A549 (cell line): ENCODE results near the gene FTSJ1. TPM values are rescaled to one million over a fixed set of nuclear protein-coding genes. Genes with fewer than 3 reads are reported as not detected.
A peak's percentile ranks its signal among the peaks of the same experiment; 100 is the strongest.

Experiments
- ATAC-seq, 2 experiments: fragments of 200-7000 bp in 1 of 2; fragments of >200 bp in 1 of 2; cut with Nextera tagmentation in 1 of 2; cut with Tn5 transposase in 1 of 2; 3 replicates each; pipeline versions ENCODE4 v1.8.0 to v1.9.1; 2018 to 2020; ENCODE audit warnings: mild to moderate bottlenecking in 1 of 2, moderate library complexity in 1 of 2
- CTCF ChIA-PET: fragments of 300-600 bp; sonication (Branson Sonifier 250); formaldehyde crosslinking; extraction: SDS; loops from one replicate; lab custom pipeline; 2021; ENCODE audit warnings: antibody characterized with exemption, inconsistent platforms; lab: Yijun Ruan, JAX
- POLR2A ChIA-PET: fragments of 350-600 bp; formaldehyde crosslinking; extraction: SDS; loops from one replicate; lab custom pipeline; 2021; ENCODE audit warnings: antibody characterized with exemption, inconsistent platforms; lab: Yijun Ruan, JAX
- DNase-seq, 2 experiments: peaks; one replicate each; pipeline versions ENCODE4 v3.0.0 to v3.0.0-alpha.2; 2011 to 2016; ENCODE audit warnings: low read depth in 1 of 2, low spot score in 1 of 2
- FAIRE-seq: peaks from 2 replicates; lab custom pipeline; 2011; peaks lifted over from hg19 to GRCh38; lab: Jason Lieb, UNC
- H3K27ac ChIP-seq, 2 experiments: fragments of >200 bp; sonication (Bioruptor Twin); formaldehyde crosslinking; 3 replicates each; pipeline ENCODE4 v1.5.1; 2016 to 2017
- H3K4me1 ChIP-seq: fragments of >200 bp; sonication (Bioruptor Twin); formaldehyde crosslinking; 3 replicates; pipeline ENCODE4 v1.6.1; 2016
- H3K4me2 ChIP-seq: fragments of >200 bp; sonication (Bioruptor Twin); formaldehyde crosslinking; 3 replicates; pipeline ENCODE4 v1.6.1; 2016
- H3K4me3 ChIP-seq: fragments of >200 bp; sonication (Bioruptor Twin); formaldehyde crosslinking; 3 replicates; pipeline ENCODE4 v1.5.1; 2016
- H3K9me3 ChIP-seq: fragments of >200 bp; sonication (Bioruptor Twin); formaldehyde crosslinking; 3 replicates; pipeline ENCODE4 v1.6.1; 2016
- BCL3 ChIP-seq: fragments of >200 bp; sonication (Bioruptor Twin); formaldehyde crosslinking; IDR thresholded peaks from 3 replicates; pipeline ENCODE4 v1.6.1; 2016
- BHLHE40 ChIP-seq: IDR thresholded peaks from 2 replicates; pipeline ENCODE4 v1.6.1; 2012; ENCODE audit warnings: low read depth, low read length, inconsistent platforms
- CBX8 ChIP-seq: fragments of 200-600 bp; sonication (generic); IDR thresholded peaks from 2 replicates; pipeline ENCODE4 v1.6.1; 2016
- CEBPB ChIP-seq, 2 experiments: fragments of >200 bp in 1 of 2; sonication (Bioruptor Twin) in 1 of 2; formaldehyde crosslinking in 1 of 2; IDR thresholded peaks; 2 replicates each; pipeline ENCODE4 v1.6.1; 2012 to 2016
- E2F6 ChIP-seq: IDR thresholded peaks from 2 replicates; pipeline ENCODE4 v1.6.1; 2012; ENCODE audit warnings: low read depth, borderline replicate concordance
- EHF ChIP-seq: fragments of 250-450 bp; sonication (Bioruptor Pico); IDR thresholded peaks from 2 replicates; pipeline ENCODE4 v1.5.0; 2020; ENCODE audit warnings: mild to moderate bottlenecking
- EHMT2 ChIP-seq: fragments of 200-600 bp; sonication (generic); IDR thresholded peaks from 2 replicates; pipeline ENCODE4 v1.6.1; 2016; ENCODE audit warnings: antibody characterized with exemption, low read depth, mild to moderate bottlenecking, moderate library complexity
- ESRRA ChIP-seq: fragments of 150-350 bp; IDR thresholded peaks from 2 replicates; pipeline ENCODE4 v1.6.1; 2014; ENCODE audit warnings: mild to moderate bottlenecking, low read length, borderline replicate concordance
- FOXS1 ChIP-seq: fragments of 250-450 bp; sonication (Bioruptor Pico); IDR thresholded peaks from 2 replicates; pipeline ENCODE4 v1.5.0; 2020; ENCODE audit warnings: mild to moderate bottlenecking, moderate library complexity
- HOXA7 ChIP-seq: fragments of 250-450 bp; sonication (Bioruptor Pico); IDR thresholded peaks from 2 replicates; pipeline ENCODE4 v1.5.0; 2020; ENCODE audit warnings: mild to moderate bottlenecking, moderate library complexity
- HOXB13 ChIP-seq: fragments of 250-450 bp; sonication (Bioruptor Pico); IDR thresholded peaks from 2 replicates; pipeline ENCODE4 v1.5.0; 2020; ENCODE audit warnings: low read depth, mild to moderate bottlenecking, moderate library complexity
- JUN ChIP-seq, 2 experiments: fragments of >200 bp; sonication (Bioruptor Twin); formaldehyde crosslinking; IDR thresholded peaks; 2 replicates in 1 of 2; 3 replicates in 1 of 2; pipeline ENCODE4 v1.6.1; 2016 to 2017
- KDM1A ChIP-seq: fragments of 200-600 bp; sonication (generic); IDR thresholded peaks from 2 replicates; pipeline ENCODE4 v1.6.1; 2016; ENCODE audit warnings: low read depth, mild to moderate bottlenecking
- MAX ChIP-seq: IDR thresholded peaks from 2 replicates; pipeline ENCODE4 v1.6.1; 2012
- MYC ChIP-seq: IDR thresholded peaks from 2 replicates; pipeline ENCODE4 v1.6.1; 2012; ENCODE audit warnings: mild to moderate bottlenecking, inconsistent platforms, low read length, improper control_type of control experiment, borderline replicate concordance
- NPAS2 ChIP-seq: fragments of 250-450 bp; sonication (Bioruptor Pico); IDR thresholded peaks from 2 replicates; pipeline ENCODE4 v1.8.0; 2022; ENCODE audit warnings: mild to moderate bottlenecking, moderate library complexity, borderline replicate concordance
- NR3C1 ChIP-seq: fragments of >200 bp; sonication (Bioruptor Twin); formaldehyde crosslinking; IDR thresholded peaks from 3 replicates; pipeline ENCODE4 v1.6.1; 2017
- PHF8 ChIP-seq: fragments of 200-600 bp; sonication (generic); IDR thresholded peaks from 2 replicates; pipeline ENCODE4 v1.6.1; 2016; ENCODE audit warnings: low read depth, mild to moderate bottlenecking, antibody characterized with exemption, moderate library complexity, borderline replicate concordance
- POLR2A ChIP-seq: IDR thresholded peaks from 2 replicates; pipeline ENCODE4 v1.6.1; 2012; ENCODE audit warnings: mild to moderate bottlenecking, low read length
- RAD21 ChIP-seq, 2 experiments: fragments of >200 bp in 1 of 2; sonication (Bioruptor Twin) in 1 of 2; formaldehyde crosslinking in 1 of 2; IDR thresholded peaks in 1 of 2; conservative IDR thresholded peaks in 1 of 2; 2 replicates in 1 of 2; 3 replicates in 1 of 2; pipeline ENCODE4 v1.6.1; 2012 to 2018; ENCODE audit warnings: inconsistent platforms in 1 of 2
- RARB ChIP-seq: fragments of 250-450 bp; sonication (Bioruptor Pico); IDR thresholded peaks from 2 replicates; pipeline ENCODE4 v1.8.0; 2021; ENCODE audit warnings: mild to moderate bottlenecking, moderate library complexity
- RFX5 ChIP-seq: fragments of 450-650 bp; IDR thresholded peaks from 2 replicates; pipeline ENCODE4 v1.7.1; 2014; ENCODE audit warnings: antibody characterized with exemption, mild to moderate bottlenecking, moderate library complexity
- SMC3 ChIP-seq: fragments of >200 bp; sonication (Bioruptor Twin); formaldehyde crosslinking; IDR thresholded peaks from 3 replicates; pipeline ENCODE4 v1.6.1; 2018; ENCODE audit warnings: inconsistent platforms
- SREBF2 ChIP-seq: fragments of 450-650 bp; IDR thresholded peaks from 2 replicates; pipeline ENCODE4 v1.6.1; 2014; ENCODE audit warnings: mild to moderate bottlenecking, moderate library complexity
- ZC3H11A ChIP-seq: fragments of 450-650 bp; IDR thresholded peaks from 2 replicates; pipeline ENCODE4 v1.6.1; 2014; ENCODE audit warnings: antibody characterized with exemption, mild to moderate bottlenecking
- ZFP36 ChIP-seq: fragments of 450-650 bp; IDR thresholded peaks from 2 replicates; pipeline ENCODE4 v1.6.1; 2014; ENCODE audit warnings: borderline replicate concordance; ENCODE audit not compliant: partially characterized antibody
- ZSCAN20 ChIP-seq: fragments of 250-450 bp; sonication (Bioruptor Pico); IDR thresholded peaks from 2 replicates; pipeline ENCODE4 v1.8.0; 2022; ENCODE audit warnings: mild to moderate bottlenecking, moderate library complexity
- WGBS: methylation state at CpG from one replicate; pipeline ENCODE4 v1.1.6; 2017; ENCODE audit errors: missing lambda C conversion rate; 5-methylcytosine and 5-hydroxymethylcytosine counted together
- polyA plus RNA-seq, 4 experiments: library from polyadenylated mRNA; depleted of rRNA in 3 of 4; stranded (reverse); fragments of >200 nt; fragmentation: RNase III in 1 of 4; extraction: RNeasy Plus Mini Kit Qiagen cat#74134 plus additional on column Dnase treatment in 1 of 4; gene quantifications; 2 replicates in 3 of 4; 3 replicates in 1 of 4; pipeline ENCODE4 v1.2.3, GENCODE V29; 2011 to 2017

The FTSJ1 gene
- polyA plus RNA-seq, 2 of the 4 experiments (the other 2 are of a cell fraction), result 37.1 to 71.2 TPM

GRCh38 chrX:48508400-48509244 lies 32.6 kb downstream of the FTSJ1 start, which contains the start of gene PORCN:
PORCN (plus strand) TSS chrX:48508992; CDS start chrX:48509821, 829 bp downstream.
- TF ChIP-seq ZSCAN20 (CRISPR knock-in tag) (no peak), EHF (CRISPR knock-in tag) (no peak), SMC3 (no peak), KDM1A (no peak), HOXB13 (CRISPR knock-in tag) (no peak), BCL3 (peak; percentile 36; the same call in 1 of the 3 replicates), PHF8 (peak; percentile 67), RARB (CRISPR knock-in tag) (no peak), MAX (peak; percentile 65), ZC3H11A (no peak), NPAS2 (CRISPR knock-in tag) (no peak), EHMT2 (no peak), ZFP36 (no peak), ESRRA (no peak), JUN (IDR thresholded peaks at IDR 0.05) (peak in 1 of 2 experiments; percentile 50; a peak in 1 of 5 replicates), CEBPB (IDR thresholded peaks at IDR 0.05) (no peak), POLR2A (peak; percentile 64)
- TF ChIP-seq, all 56 proteins: peak for 5
- DNase-seq, result peak; percentile 58 to 80
- Histone ChIP-seq H3K9me3 (no peaks in the 10 kb centered on the region), H3K27ac (peak within 1 kb of the TSS; percentile 89 to 95), H3K4me2 (peak within 1 kb of the TSS; percentile 82), H3K4me1 (peaks cover 12% of the 10 kb centered on the region; the same call in 1 of the 3 replicates), H3K4me3 (peak within 1 kb of the TSS; percentile 81)
- POLR2A ChIA-PET, result interaction anchor here (0.8 kb wide), 1 partner anchor 31 kb away, joined by 3 read pairs; the partner anchor contains the start of gene TBC1D25
- no peak for FAIRE-seq
- WGBS, result 5% methylated on average over 14 of the region's 65 CpGs
- peak; percentile 94 to 98 for ATAC-seq
- CTCF ChIA-PET, result interaction anchor here (0.6 to 1.3 kb wide), 3 partner anchors 14 to 70 kb away, joined by 3 to 6 read pairs (median 3); partner anchors contain the start of gene TBC1D25

GRCh38 chrX:48509245-48509590 lies 33.2 kb downstream of the FTSJ1 start:
- ATAC-seq, result peak; percentile 14 to 41; a peak in 4 of 6 replicates
- TF ChIP-seq PHF8 (no peak), CEBPB (IDR thresholded peaks at IDR 0.05) (no peak)
- CTCF ChIA-PET, result interaction anchor here (0.6 to 2.3 kb wide), 2 partner anchors 35 to 69 kb away, joined by 3 to 7 read pairs; no protein-coding TSS in a partner anchor
- FAIRE-seq, result no peak
- Histone ChIP-seq H3K9me3 (no peaks in the 10 kb centered on the region), H3K27ac (peak overlapping the region; percentile 89 to 95), H3K4me1 (peaks cover 12% of the 10 kb centered on the region; the same call in 1 of the 3 replicates), H3K4me2 (peak overlapping the region; percentile 82), H3K4me3 (peak overlapping the region; percentile 81)
- DNase-seq, result no peak
- POLR2A ChIA-PET, result no interaction called here
- WGBS, result 20% methylated on average over 7 of the region's 16 CpGs

- H3K4me2 ChIP-seq, result peak overlapping the region; percentile 82
- DNase-seq (no peak), ATAC-seq (no peak; a peak in 1 of 6 replicates), FAIRE-seq (no peak)
- WGBS, result 93% methylated on average over 11 of the region's 11 CpGs
- H3K9me3 ChIP-seq, result no peaks in the 10 kb centered on the region
- H3K4me3 ChIP-seq, result peak overlapping the region; percentile 81
- H3K27ac ChIP-seq, result peak overlapping the region; percentile 89 to 95; a peak in 5 of 6 replicates
- H3K4me1 ChIP-seq, result peaks cover 12% of the 10 kb centered on the region; the same call in 1 of the 3 replicates
- TF ChIP-seq HOXA7 (CRISPR knock-in tag) (no peak), NR3C1 (no peak), CBX8 (no peak), NPAS2 (CRISPR knock-in tag) (no peak), KDM1A (no peak), RFX5 (no peak), E2F6 (no peak), ZC3H11A (no peak), MYC (no peak), RAD21 (conservative IDR thresholded peaks at IDR 0.05 in 1 of 2, IDR thresholded peaks at IDR 0.05 in 1 of 2) (no peak), EHF (CRISPR knock-in tag) (no peak), FOXS1 (no peak), SREBF2 (no peak), BHLHE40 (no peak)
- CTCF ChIA-PET, result interaction anchor here (2.3 kb wide), 1 partner anchor 35 kb away, joined by 7 read pairs; no protein-coding TSS in a partner anchor
- POLR2A ChIA-PET, result no interaction called here
Observed at GRCh38 chrX:48509619-48510018, 33.6 kb downstream of the FTSJ1 start.
